GM12878 (cell line): ENCODE data around the gene ZNF493. TPM values are rescaled to one million over a fixed set of nuclear protein-coding genes. Genes with fewer than 3 reads are reported as not detected.

ENCODE experiments used
- ATAC-seq: fragments of 200-7000 bp; cut with Tn5 transposase; 3 replicates; pipeline ENCODE4 v1.9.1; 2020; ENCODE audit warnings: mild to moderate bottlenecking, moderate library complexity
- BruUV-seq: library from RNA; stranded (reverse); fragments of 400-500 nt; replicated peaks from 2 replicates; lab custom pipeline; 2021; lab: Mats Ljungman, UMichigan
- CTCF ChIA-PET: fragments of 300-600 bp; sonication (Branson Sonifier 250); formaldehyde crosslinking; extraction: SDS; loops from one replicate; lab custom pipeline; 2021; ENCODE audit warnings: inconsistent platforms; lab: Yijun Ruan, JAX
- POLR2A ChIA-PET: fragments of 350-600 bp; formaldehyde crosslinking; extraction: SDS; loops from one replicate; lab custom pipeline; 2021; ENCODE audit warnings: inconsistent platforms; lab: Charles Lee
- RAD21 ChIA-PET: fragments of 300-600 bp; sonication (Branson Sonifier 250); formaldehyde crosslinking; loops from one replicate; lab custom pipeline; 2023; ENCODE audit warnings: antibody characterized with exemption; ENCODE audit not compliant: unreplicated experiment; lab: Charles Lee
- SMC1A ChIA-PET: fragments of 300-600 bp; sonication (Branson Sonifier 250); formaldehyde crosslinking; loops from one replicate; lab custom pipeline; 2023; ENCODE audit not compliant: unreplicated experiment, uncharacterized antibody; lab: Charles Lee
- DNase-seq: peaks from one replicate; pipeline ENCODE4 v3.0.0-alpha.2; 2011; ENCODE audit warnings: low read depth, low spot score
- FAIRE-seq: peaks from 3 replicates; lab custom pipeline; 2011; peaks lifted over from hg19 to GRCh38; lab: Jason Lieb, UNC
- H2AFZ ChIP-seq: 2 replicates; pipeline ENCODE4 v1.6.0; 2011; ENCODE audit warnings: low read depth, low read length, control low read depth; ENCODE audit not compliant: control insufficient read depth
- H3K27ac ChIP-seq: 2 replicates; pipeline ENCODE4 v1.5.1; 2011; ENCODE audit warnings: control low read depth; ENCODE audit not compliant: control insufficient read depth, insufficient read depth
- H3K27me3 ChIP-seq, 2 experiments: replicated peaks in 1 of 2; 2 replicates each; pipeline versions ENCODE4 v1.6.0 to v1.6.1; 2011; ENCODE audit warnings: low read length in 1 of 2; ENCODE audit not compliant: control insufficient read depth in 2 of 2, insufficient read depth in 2 of 2
- H3K36me3 ChIP-seq, 2 experiments: 2 replicates each; pipeline ENCODE4 v1.5.1; 2011; ENCODE audit warnings: low read length in 1 of 2; ENCODE audit not compliant: control insufficient read depth in 2 of 2, insufficient read depth in 2 of 2
- H3K4me1 ChIP-seq: 2 replicates; pipeline ENCODE4 v1.6.1; 2011; ENCODE audit warnings: mild to moderate bottlenecking, low read length, moderate library complexity, mixed read lengths; ENCODE audit not compliant: control insufficient read depth, insufficient read depth
- H3K4me2 ChIP-seq: 2 replicates; pipeline ENCODE4 v1.6.0; 2011; ENCODE audit warnings: control low read depth; ENCODE audit not compliant: control insufficient read depth, insufficient read depth
- H3K4me3 ChIP-seq: fragments of 200-600 bp; sonication (generic); 2 replicates; pipeline ENCODE4 v1.5.1; 2016
- H3K79me2 ChIP-seq: 2 replicates; pipeline ENCODE4 v1.6.0; 2011; ENCODE audit warnings: low read length; ENCODE audit not compliant: control insufficient read depth, insufficient read depth
- H3K9ac ChIP-seq: 2 replicates; pipeline ENCODE4 v1.8.0; 2011; ENCODE audit warnings: low read length, control low read depth, mixed read lengths; ENCODE audit not compliant: control insufficient read depth, insufficient read depth
- H3K9me3 ChIP-seq: replicated peaks from 3 replicates; pipeline ENCODE4 v1.5.1; 2011; ENCODE audit warnings: mild to moderate bottlenecking, low read length; ENCODE audit not compliant: control insufficient read depth, insufficient read depth
- H4K20me1 ChIP-seq: 2 replicates; pipeline ENCODE4 v1.6.0; 2011; ENCODE audit not compliant: control insufficient read depth, insufficient read depth
- BCL3 ChIP-seq: IDR thresholded peaks from 2 replicates; pipeline ENCODE4 v1.6.1; 2011; ENCODE audit warnings: borderline replicate concordance, low read depth, mild to moderate bottlenecking, moderate library complexity, low read length; ENCODE audit not compliant: insufficient read depth, poor library complexity, severe bottlenecking
- CBFB ChIP-seq: IDR thresholded peaks from 2 replicates; pipeline ENCODE4 v1.6.1; 2016; ENCODE audit warnings: antibody characterized with exemption, low read depth
- CHD4 ChIP-seq: fragments of 200-600 bp; sonication (generic); IDR thresholded peaks from 2 replicates; pipeline ENCODE4 v1.6.1; 2016; ENCODE audit warnings: mild to moderate bottlenecking
- EGR1 ChIP-seq, 2 experiments: IDR thresholded peaks; 1 replicate in 1 of 2; 2 replicates in 1 of 2; pipeline ENCODE4 v1.6.1; 2011 to 2012; ENCODE audit warnings: low read depth in 2 of 2, low read length in 2 of 2, borderline replicate concordance in 1 of 2, mild to moderate bottlenecking in 1 of 2, moderate library complexity in 1 of 2
- FOXK2 ChIP-seq: fragments of 450-650 bp; IDR thresholded peaks from 2 replicates; pipeline ENCODE4 v1.6.1; 2017; ENCODE audit warnings: mild to moderate bottlenecking, moderate library complexity
- IRF4 ChIP-seq: IDR thresholded peaks from 2 replicates; pipeline ENCODE4 v1.6.1; 2011; ENCODE audit warnings: low read depth, low read length
- KAT2A ChIP-seq: conservative IDR thresholded peaks from 2 replicates; pipeline ENCODE4 v1.6.1; 2011; ENCODE audit warnings: low read depth, low read length; ENCODE audit not compliant: control insufficient read depth
- RELB ChIP-seq: fragments of 450-650 bp; IDR thresholded peaks from 2 replicates; pipeline ENCODE4 v1.6.1; 2017; ENCODE audit warnings: low read depth, mild to moderate bottlenecking, moderate library complexity
- SIN3A ChIP-seq: IDR thresholded peaks from 2 replicates; pipeline ENCODE4 v1.6.1; 2012; ENCODE audit warnings: low read depth, low read length, improper control_type of control experiment
- SPI1 ChIP-seq: IDR thresholded peaks from 2 replicates; pipeline ENCODE4 v1.6.1; 2011; ENCODE audit warnings: low read depth, mild to moderate bottlenecking, low read length, moderate library complexity, borderline replicate concordance; ENCODE audit not compliant: insufficient read depth
- WGBS: methylation state at CpG from one replicate; pipeline ENCODE4 v1.1.6; 2016; ENCODE audit warnings: low lambda C conversion rate; ENCODE audit not compliant: insufficient replicate concordance, insufficient coverage; ENCODE audit errors: missing lambda C conversion rate; 5-methylcytosine and 5-hydroxymethylcytosine counted together
- in situ Hi-C: fragments of 300-500 bp; cut with MboI; formaldehyde crosslinking; loops from 9 replicates; pipeline ENCODE4 v1.14.3; 2018; ENCODE audit warnings: mixed read lengths
- intact Hi-C: fragments of 100-400 bp; cut with micrococcal nuclease; formaldehyde crosslinking; loops from one replicate; pipeline ENCODE4 v1.14.2; 2022; ENCODE audit not compliant: unreplicated experiment
- polyA plus RNA-seq, 11 experiments: library from polyadenylated mRNA; depleted of rRNA in 4 of 11; unstranded in 6 of 11; stranded (reverse) in 5 of 11; fragments of >200 nt; fragmentation: Nextera tagmentation in 4 of 11; fragmentation: Illumina TruSeq in 1 of 11; extraction: Ambion mirVana in 4 of 11; extraction: Trizol in 1 of 11; gene quantifications; 1 replicate in 1 of 11; 2 replicates in 10 of 11; pipeline versions ENCODE4 v1.2.1 to v1.2.3, GENCODE V29; 2011 to 2016; ENCODE audit warnings: inconsistent platforms in 2 of 11, missing spikeins in 2 of 11, low read depth in 1 of 11
- total RNA-seq, 4 experiments: library from RNA; depleted of rRNA in 3 of 4; stranded (reverse); fragments of >200 nt in 3 of 4; fragmentation: Illumina TruSeq in 1 of 4; extraction: Trizol in 1 of 4; gene quantifications; 2 replicates each; pipeline versions ENCODE4 v1.2.1 to v1.2.3, GENCODE V29; 2013 to 2021
- TF ChIP-seq, protein P1 (sequence below): IDR thresholded peaks from 2 replicates; pipeline ENCODE4 v1.6.1; 2011; ENCODE audit warnings: mild to moderate bottlenecking, low read depth, low read length, moderate library complexity; ENCODE audit not compliant: insufficient replicate concordance
- TF ChIP-seq, protein P2 (sequence below): IDR thresholded peaks from 2 replicates; pipeline ENCODE4 v1.6.1; 2012; ENCODE audit warnings: low read depth, low read length, improper control_type of control experiment
- TF ChIP-seq, protein P3 (sequence below), 3 experiments: IDR thresholded peaks in 2 of 3; conservative IDR thresholded peaks in 1 of 3; 2 replicates each; pipeline ENCODE4 v1.5.1; 2011; ENCODE audit warnings: low read depth in 3 of 3, low read length in 3 of 3, mild to moderate bottlenecking in 3 of 3, control low read depth in 2 of 3, moderate library complexity in 2 of 3, inconsistent platforms in 1 of 3, mixed read lengths in 1 of 3; ENCODE audit not compliant: control insufficient read depth in 2 of 3, insufficient read depth in 1 of 3; ENCODE audit errors: extremely low read depth in 1 of 3

Gene ZNF493
- total and polyA plus RNA-seq, 10 of the 15 experiments (the other 5 are each of a cell fraction or from before 2014, with no cell fraction given) = 2.9 to 17.6 (median 8.3) TPM

- TF ChIP-seq, protein P1, sequence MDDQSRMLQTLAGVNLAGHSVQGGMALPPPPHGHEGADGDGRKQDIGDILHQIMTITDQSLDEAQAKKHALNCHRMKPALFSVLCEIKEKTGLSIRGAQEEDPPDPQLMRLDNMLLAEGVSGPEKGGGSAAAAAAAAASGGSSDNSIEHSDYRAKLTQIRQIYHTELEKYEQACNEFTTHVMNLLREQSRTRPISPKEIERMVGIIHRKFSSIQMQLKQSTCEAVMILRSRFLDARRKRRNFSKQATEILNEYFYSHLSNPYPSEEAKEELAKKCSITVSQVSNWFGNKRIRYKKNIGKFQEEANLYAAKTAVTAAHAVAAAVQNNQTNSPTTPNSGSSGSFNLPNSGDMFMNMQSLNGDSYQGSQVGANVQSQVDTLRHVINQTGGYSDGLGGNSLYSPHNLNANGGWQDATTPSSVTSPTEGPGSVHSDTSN = no peak
- TF ChIP-seq, protein P2, sequence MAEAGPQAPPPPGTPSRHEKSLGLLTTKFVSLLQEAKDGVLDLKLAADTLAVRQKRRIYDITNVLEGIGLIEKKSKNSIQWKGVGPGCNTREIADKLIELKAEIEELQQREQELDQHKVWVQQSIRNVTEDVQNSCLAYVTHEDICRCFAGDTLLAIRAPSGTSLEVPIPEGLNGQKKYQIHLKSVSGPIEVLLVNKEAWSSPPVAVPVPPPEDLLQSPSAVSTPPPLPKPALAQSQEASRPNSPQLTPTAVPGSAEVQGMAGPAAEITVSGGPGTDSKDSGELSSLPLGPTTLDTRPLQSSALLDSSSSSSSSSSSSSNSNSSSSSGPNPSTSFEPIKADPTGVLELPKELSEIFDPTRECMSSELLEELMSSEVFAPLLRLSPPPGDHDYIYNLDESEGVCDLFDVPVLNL = no peak
- no peak for TF ChIP-seq CBFB
Observed at GRCh38 chr19:21434516-21434915, 37.6 kb downstream of the ZNF493 start (continued).

DNA sequence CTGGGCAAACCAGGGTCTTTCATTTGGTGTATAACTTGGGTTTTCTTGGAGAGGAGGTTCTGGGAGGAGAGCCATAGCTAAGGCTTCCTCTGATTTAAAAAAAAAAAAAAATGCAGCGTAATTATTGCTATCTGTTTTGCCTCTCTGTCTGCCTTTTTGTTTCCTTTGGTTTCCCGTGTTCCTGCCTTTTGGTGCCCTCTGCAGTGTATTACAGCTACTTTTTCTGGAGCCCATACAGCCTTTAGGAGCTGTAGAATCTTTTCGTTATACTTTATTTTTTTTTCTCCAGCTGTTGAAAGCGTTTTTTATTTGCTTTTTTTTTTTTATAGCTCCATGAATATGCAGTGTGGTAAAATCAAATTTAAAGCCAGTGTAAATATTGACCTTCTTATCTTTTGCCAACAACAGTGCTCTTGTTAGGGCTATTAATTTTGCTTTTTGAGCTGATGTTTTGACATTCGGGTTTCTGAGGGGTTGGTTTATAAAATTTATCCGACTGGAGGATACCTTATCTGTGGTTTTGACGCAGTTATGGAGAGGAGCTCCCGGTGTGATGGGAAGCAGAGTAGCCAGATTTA is 38.1 kb downstream of the ZNF493 start:
- Histone ChIP-seq H3K4me1 (no peaks in the 10 kb centered on the region), H3K4me2 (no peak overlapping the region), H3K79me2 (no peaks in the 10 kb centered on the region), H3K27me3 (no peaks in the 10 kb centered on the region), H4K20me1 (no peaks in the 10 kb centered on the region), H3K4me3 (no peak overlapping the region), H2AFZ (no peak overlapping the region), H3K9ac (no peak overlapping the region), H3K9me3 (no peaks in the 10 kb centered on the region; the same call in 2 of the 3 replicates), H3K27ac (no peak overlapping the region), H3K36me3 (no peaks in the 10 kb centered on the region)
- WGBS = 31% methylated on average over 8 of the region's 8 CpGs
- SMC1A ChIA-PET = no interaction called here
- FAIRE-seq (no peak), DNase-seq (no peak), ATAC-seq (no peak)
- no TSS peak for BruUV-seq
- RAD21 ChIA-PET = no interaction called here
- intact Hi-C loops (no loop called here), in situ Hi-C loops (no loop called here)
- CTCF ChIA-PET = interaction anchor here (0.6 to 1.0 kb wide), 2 partner anchors 45 to 54 kb away, joined by 3 read pairs; no protein-coding TSS in a partner anchor
- POLR2A ChIA-PET = no interaction called here
- no peak for TF ChIP-seq RELB
- no peak for TF ChIP-seq SIN3A
- TF ChIP-seq IRF4 = no peak
- TF ChIP-seq KAT2A = no peak
- TF ChIP-seq SPI1 = no peak
- TF ChIP-seq, protein P3, sequence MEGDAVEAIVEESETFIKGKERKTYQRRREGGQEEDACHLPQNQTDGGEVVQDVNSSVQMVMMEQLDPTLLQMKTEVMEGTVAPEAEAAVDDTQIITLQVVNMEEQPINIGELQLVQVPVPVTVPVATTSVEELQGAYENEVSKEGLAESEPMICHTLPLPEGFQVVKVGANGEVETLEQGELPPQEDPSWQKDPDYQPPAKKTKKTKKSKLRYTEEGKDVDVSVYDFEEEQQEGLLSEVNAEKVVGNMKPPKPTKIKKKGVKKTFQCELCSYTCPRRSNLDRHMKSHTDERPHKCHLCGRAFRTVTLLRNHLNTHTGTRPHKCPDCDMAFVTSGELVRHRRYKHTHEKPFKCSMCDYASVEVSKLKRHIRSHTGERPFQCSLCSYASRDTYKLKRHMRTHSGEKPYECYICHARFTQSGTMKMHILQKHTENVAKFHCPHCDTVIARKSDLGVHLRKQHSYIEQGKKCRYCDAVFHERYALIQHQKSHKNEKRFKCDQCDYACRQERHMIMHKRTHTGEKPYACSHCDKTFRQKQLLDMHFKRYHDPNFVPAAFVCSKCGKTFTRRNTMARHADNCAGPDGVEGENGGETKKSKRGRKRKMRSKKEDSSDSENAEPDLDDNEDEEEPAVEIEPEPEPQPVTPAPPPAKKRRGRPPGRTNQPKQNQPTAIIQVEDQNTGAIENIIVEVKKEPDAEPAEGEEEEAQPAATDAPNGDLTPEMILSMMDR (IDR thresholded peaks at IDR 0.05 in 2 of 3, conservative IDR thresholded peaks at IDR 0.05 in 1 of 3; ENCODE audit: control insufficient read depth in 2 of 3, extremely low read depth in 1 of 3, insufficient read depth in 1 of 3, low read depth in 3 of 3, low read length in 3 of 3) = no peak
- no peak for TF ChIP-seq CHD4
- no peak for TF ChIP-seq BCL3
- TF ChIP-seq FOXK2 = no peak
- no peak for TF ChIP-seq EGR1 (IDR thresholded peaks at IDR 0.05; ENCODE audit: borderline replicate concordance in 1 of 2, low read depth in 2 of 2, low read length in 2 of 2)
